GM10266 (cell line): ENCODE measurements around the gene BOC.

ENCODE experiments used
- DNase-seq: peaks from one replicate; pipeline ENCODE4 v3.0.0; 2012; ENCODE audit errors: extremely low spot score
- CTCF ChIP-seq: IDR thresholded peaks from 2 replicates; pipeline ENCODE4 v1.5.1; 2012; ENCODE audit warnings: mild to moderate bottlenecking, low read depth; ENCODE audit not compliant: control insufficient read depth, insufficient read depth; ENCODE audit errors: missing control alignments

The BOC gene

GRCh38 chr3:113251817-113252216, 40.5 kb downstream of the BOC start:
- no peak for TF ChIP-seq CTCF
- DNase-seq, result no peak

GRCh38 chr3:113252553-113252952, 41.2 kb downstream of the BOC start:
- DNase-seq, result no peak
- TF ChIP-seq CTCF, result no peak

GRCh38 chr3:113253702-113254101, 42.3 kb downstream of the BOC start:
- no peak for DNase-seq

GRCh38 chr3:113254171-113254947, 43.0 kb downstream of the BOC start:
- TF ChIP-seq CTCF, result no peak
- no peak for DNase-seq

More at GRCh38 chr3:113253702-113254101, 42.3 kb downstream of the BOC start:
- TF ChIP-seq CTCF, result no peak

- TF ChIP-seq CTCF, result no peak
- no peak for DNase-seq
Measured at GRCh38 chr3:113255100-113255853, 43.9 kb downstream of the BOC start.

- DNase-seq, result no peak
- no peak for TF ChIP-seq CTCF
Measured at GRCh38 chr3:113255854-113256615, 44.7 kb downstream of the BOC start.
